Activated gamma-delta T cell (primary cell): Measurements from ENCODE around the gene TSPAN11.
"Not testable (repeated sequence)": the region's sequence is repeated elsewhere in the genome, so short reads cannot be mapped to it uniquely, and the experiment has no call there.

Source experiments
- DNase-seq: peaks from one replicate; lab custom pipeline; 2025; lab: John Stamatoyannopoulos, UW

Gene TSPAN11

DNA sequence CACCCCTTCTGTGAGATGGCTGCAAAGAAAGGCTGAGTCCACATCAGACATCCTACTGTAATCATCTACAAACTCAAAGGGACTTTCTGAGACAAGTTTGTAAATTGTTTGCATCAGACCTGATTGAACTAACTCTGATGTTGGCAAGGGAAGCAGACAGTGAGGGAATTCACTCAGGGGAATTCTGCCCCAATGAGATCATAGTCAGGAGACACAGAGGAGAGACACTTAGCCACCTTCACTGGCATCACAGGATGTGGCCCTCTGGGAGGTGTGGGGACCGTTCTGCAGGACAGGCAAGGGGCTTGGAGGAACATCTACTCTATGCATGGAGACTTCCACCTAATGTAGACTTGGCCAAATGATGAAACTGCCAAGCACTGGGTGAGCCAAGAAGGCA is 76.5 kb downstream of the TSPAN11 start:
- no peak for DNase-seq

DNA sequence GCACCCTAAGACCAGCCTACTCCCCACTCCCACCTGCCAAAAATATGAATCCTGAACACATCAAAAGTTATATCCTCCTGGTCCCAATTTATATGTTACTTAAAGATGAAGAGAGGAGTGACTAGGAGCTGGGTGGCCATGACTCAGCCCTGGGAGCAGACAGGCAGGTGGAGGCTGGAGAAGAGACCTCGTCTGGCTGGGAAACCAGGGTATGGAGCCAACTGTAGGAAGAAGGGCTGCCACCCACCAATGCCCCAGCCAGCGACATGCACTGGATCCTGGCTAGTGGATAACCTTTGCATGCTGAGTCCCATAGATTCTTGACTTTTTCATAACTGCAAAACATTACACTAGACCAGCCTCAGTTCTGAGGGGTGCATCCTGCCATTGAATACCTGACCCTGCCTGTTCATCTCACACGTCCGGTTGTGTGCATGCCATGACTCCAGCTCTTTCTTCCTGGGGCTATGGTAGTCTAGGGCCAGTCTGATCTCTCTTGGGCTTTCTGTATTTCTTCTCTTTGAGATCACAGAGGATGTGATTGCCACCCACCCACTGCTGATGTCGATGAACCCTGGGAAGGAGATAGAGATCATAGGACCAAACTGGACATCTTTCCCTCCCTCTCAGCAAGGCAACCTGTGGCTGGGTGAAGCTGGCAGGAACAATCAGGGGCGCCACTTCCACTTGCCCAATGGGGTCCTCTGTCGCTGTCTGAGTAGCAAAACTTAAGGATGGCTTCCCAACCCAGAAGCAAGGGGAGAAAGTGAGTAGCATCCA is 77.5 kb downstream of the TSPAN11 start:
- no peak for DNase-seq

DNA sequence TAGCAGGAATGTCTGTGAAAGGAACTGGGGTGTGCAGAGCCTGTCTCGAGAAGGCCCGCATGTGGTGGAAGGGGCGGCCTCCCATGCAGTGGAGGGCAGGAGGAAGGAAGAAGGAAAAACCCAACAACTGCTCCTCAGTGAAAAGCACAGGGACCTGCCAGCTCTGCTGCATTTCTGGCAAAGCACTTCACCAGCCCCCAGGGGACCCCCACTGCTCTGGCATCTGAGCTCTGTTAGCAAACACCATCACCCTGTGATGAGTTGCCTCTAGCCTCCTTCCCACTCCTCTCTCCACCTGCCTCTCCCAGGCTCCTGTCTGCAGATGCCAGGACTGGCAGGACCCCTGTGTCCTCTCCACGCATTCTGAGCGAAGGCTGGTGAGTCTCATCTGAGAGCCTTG is 78.1 kb downstream of the TSPAN11 start:
- no peak for DNase-seq

DNA sequence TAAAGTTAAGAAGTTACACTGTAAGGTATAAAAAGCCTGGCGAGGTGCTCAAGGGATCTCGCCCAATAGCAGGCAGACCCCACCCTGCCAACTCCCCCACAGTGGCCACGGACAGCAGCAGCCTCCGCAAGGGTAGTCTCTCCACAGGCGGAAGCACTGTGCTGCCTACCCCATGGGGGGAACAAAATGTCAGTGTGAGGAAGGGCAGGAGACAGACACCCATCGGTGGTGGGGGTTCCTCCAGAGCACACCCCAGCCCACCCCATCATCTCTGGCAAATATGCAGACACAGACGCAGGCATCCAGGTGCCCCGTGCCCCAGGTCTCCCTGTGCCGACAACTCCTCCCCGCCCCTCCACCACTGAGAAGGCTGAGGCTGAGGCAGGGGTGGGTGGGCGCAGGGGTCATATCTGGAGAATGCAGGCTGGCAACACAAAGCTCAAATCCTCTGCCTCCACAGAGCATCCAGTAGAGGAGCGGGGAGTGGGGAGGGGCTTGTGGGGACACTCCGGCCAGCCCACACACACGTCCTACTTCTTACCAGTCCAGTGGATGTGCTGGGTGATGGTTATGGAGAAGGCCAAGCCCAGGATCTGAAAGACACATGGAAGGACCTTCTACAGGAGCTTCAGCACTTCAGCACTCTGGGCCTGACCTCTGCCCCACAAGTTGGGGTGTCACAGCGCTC is 78.9 kb downstream of the TSPAN11 start:
- DNase-seq, result no peak

DNA sequence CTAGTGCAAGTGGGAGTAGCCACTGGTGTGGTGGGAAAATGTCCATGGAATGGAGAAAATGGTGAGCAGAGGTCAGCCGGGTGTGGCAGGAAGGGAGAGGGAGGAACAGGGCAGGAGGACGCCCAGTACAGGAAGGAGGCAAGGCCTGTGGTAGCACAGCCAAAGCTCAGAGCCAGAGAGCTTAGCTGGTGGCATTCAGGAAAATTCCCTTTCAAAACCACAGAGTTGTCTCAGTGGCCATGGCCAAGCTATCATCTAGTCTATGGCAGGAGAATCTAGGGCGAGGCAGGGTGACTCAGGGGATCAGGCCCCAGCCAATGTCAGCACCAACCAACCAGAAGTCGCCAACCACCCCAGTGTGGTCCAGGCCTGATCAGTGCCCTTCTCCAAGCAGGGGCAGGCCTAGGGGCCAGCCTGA is 79.4 kb downstream of the TSPAN11 start:
- DNase-seq, result no peak

DNA sequence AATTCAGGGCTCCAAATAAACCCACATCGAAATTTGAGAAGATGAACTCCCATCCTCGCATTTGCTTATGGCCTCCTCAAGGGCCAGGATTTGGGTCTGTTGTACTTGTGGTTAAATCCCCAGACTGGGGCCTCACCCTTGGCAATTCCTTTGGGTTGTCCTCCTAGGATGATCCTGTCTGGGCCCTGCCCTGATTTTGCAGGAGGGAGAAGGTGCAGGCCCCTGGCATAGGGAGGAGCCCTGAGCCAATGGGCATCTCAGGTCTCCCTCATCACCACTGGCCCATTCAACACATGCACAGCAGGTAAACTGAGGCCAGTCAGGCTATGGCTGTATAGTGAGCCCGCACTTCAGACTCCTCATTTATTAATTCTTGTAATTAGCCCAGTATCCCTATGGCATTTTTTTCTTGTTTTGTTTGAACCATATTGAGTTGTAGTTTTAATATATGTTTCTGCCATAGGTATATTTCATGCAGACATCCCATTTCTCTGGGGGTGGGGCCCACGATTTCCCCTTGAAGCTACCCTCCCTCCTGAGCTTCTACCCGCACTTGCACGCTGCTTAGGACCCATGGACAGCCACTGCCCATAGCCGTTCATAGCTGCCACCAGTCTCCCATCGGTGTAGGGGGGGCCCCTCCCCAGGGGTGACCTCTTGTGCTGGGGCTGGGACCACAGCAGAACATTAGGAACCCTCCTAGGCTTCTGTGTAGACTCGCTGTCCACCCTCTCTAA is 80.0 kb downstream of the TSPAN11 start:
- no peak for DNase-seq

DNA sequence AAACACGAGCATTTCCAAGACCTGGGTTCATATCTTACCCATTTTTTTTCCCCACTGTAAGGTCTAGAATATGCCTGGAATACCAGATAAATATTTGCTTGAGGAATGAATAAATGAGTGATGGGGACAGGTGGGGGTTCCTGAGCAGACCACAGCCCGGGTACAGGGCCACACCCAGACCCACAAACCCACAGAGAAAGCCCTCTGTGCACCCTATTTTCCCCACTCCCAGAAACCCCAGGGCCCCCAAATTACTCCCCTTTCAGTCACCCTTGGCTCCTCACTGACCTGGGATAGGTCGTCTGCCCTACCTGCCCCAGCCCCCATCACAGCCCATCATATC is 80.6 kb downstream of the TSPAN11 start:
- no peak for DNase-seq

DNA sequence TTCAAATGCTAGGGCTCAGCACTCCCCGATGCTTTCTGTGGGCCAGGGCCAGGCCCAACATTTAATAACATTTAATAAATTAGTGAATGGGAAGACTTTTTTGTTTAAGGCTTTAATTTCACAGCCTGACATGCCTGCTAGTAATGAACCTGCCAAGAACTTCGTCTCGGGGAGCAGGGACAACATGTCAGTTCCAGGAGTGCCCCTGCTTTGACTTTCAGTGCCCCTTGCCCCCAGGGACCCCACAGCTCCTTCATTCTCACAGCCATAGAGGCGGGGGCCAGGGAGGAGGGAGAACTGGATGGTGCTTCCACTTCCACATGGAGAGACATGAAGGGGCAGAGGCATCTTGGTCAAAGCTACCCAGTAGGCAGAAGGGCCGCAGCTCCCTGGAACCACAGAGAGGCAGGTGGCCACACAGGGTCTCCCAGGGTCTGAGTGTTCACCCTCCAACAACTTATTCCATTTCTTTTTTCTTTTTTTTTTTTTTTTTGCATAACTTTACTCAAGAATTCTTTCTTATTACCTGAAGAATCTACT is 81.2 kb downstream of the TSPAN11 start:
- no peak for DNase-seq

DNA sequence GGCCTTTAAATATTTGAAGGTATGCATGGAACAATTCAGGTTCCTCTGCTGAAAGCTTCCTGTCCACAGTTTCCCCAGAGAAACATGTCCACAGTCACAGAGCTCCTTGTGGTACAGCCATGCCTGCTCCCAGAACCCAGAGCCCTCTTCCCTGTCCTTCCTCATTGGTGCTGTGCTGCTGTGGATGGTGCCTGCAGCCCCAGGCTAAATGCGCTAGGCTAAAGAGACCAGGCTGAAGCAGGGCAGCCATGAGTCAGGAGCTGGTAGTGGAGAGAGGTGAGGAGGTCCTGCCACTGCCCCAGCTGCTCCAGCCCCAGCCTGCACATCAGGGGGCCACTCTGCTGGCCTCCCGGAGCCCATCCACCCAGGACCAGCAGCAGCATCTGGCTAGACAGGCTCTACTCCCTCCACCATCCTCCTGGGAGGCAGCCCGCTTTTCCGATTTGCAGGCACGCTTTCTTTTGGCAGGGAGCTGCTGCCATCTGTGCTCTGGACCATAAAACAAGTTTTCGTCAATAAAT is 81.8 kb downstream of the TSPAN11 start:
- no peak for DNase-seq

DNA sequence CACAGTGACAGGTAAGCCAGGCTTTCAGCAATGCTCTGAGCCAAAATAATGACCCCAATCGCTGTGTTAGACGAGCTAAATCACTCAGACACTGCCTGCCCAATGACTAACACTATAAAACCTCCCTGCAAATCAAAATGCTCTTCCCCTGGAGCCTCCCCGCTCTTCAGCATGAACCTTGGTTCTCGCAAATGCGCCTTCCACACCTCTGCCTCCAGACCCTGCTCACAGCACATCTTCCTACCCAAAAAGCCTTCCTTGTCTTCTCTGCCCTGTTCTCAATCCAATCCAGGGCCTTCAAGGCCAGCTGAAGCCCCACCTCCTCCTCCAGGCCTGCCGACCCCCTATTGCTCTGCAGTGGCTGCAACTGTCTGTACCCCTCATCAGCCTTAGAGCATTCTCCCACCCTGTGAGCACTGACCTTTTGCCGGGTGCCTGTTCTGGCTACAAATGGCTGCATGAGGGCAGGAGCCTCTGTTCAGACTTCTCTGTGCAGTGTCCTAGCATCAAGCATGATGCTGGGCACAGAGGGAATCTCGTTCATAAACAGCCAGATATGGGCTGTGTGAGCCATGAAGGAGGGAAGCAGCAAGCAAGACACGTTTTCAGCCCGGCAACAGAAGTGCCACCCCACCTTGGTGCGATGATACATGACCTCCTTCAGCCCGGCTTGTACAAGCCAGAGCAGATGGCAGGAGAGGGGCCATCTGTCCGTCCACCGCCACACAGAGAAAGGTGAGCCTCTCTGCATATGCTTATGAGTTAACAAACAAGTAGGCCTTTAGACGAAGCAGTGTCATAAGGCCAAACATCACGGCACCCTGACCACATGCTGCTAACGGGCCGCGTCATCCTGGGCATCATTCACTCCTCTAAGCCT is 82.7 kb downstream of the TSPAN11 start:
- no peak for DNase-seq

DNA sequence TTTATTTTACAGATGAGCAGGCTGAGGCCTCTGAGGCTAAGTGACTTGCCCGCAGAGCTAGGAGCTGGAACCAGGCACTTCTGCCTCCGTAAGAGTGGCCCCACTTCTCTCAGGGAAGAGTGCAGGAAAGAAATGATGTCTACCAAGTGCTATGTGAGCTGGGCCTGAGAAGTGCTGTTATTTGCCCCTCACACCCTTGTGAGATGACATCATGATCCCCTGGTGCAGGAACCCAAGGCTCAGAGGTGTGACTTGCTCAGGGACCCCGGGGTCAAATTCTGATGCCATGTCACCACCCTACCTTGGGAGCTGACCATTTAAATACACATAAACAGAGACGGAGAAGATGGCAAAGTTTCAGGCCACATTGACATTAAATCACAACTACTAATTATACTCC is 83.4 kb downstream of the TSPAN11 start:
- DNase-seq, result no peak

DNA sequence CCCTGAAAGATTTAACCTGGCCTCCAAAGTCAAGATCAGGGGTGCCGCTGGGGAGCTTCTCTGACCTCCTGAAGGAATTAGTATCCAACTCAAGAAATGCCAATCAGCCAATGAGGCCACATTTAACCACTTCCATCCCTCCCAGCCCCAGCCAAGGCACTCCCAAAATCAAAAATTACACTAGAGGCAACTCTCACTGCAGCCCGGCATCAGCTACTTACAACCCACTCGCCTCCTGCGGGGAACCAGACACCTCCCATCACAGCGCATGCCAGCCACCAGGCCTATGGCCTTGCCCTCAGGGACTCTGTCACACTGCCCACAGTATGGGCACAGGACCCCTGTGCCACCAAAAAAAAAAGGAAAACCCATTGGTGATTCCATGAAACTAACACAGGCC is 84.8 kb downstream of the TSPAN11 start:
- DNase-seq, result no peak

DNA sequence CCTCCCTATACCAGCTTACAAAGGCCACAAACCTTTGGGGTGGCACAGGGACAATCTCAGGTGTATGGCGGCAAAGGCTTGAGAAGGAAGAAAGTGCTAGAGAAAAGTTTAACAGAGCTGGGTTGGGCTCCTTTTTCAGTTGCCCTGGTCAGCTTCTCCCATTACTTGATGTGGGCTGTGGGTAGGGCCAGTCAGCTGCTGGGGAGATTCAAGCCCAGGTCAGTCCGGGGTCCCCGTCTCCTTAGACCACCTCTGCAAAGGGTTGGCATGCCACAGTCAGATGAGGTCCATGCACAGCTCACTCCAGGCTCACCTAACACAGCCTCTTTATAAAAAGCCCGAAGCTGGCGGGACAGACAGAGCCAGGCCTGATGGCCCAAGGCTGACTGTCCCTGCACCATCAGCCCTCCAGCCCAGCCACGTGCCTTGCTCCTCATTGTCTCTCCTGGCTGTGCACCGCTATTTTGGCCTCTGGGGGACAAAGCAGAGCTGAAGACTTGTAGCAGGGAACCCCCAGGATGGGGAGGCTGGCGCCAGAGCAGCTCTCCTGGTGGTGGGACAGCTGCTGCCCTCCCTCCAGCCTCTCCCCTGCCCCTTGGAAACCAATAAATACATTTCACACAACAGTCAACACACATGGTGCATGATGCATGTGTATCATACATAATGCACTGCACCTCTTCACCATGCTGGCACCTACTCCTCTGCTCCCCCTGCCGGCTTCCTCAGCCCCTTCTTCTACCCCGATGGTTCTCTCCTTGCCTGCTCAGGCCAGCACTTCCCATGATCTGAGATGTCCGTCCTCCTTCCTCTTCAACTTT is 85.4 kb downstream of the TSPAN11 start:
- no peak for DNase-seq

DNA sequence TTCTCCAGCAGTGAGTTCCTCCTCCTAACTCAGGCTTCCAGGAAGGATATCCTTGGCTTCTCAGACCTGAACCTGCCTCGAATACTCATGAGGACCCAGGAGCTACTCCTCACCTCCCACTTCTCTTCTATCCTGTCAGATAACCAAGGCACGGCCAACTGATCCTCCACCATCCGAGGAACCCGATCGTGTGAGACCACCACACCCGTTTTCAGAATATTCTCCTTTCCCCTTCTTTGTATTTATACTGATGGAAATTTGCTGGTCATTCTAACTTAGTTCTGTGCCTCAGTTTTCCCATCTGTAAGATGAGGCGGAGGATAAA is 86.0 kb downstream of the TSPAN11 start:
- not testable (repeated sequence) for DNase-seq

DNA sequence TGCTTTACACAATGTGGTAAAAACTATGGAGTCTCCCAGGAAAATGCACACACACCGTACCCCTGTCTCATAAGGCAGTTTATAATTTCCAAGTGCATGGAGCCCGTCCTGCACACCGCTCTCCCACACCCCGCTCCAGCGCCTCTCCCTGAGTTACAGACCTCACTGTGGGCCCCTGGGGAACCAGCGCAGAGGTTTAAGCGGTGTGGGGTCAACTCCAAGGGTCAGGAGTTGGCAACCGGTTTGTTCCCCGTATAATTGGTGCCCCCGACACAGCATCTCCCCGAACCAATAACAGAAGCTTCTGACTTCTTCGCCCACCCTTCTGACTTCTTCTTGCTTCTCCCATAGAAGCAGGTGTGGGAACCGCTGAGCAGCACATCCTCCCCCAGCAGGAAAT is 88.7 kb downstream of the TSPAN11 start:
- DNase-seq, result no peak

DNA sequence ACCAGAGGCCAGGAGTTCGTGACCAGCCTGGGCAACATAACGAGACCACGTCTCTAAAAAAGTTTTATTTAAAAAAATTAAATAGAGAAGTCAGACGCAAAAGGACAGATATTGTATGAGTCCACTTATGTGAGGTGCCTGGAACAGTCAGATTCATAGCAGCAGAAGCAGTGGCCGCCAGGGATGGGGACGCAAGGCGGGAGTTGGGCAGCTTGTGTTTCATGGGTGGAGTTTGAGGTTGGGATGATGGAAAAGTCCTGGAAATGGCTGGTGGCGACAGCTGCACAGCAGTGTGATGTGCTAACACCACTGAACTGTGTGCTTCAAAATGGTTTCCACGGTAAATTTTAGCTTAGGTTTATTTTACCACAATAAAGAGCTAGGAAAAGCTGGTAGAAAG is 89.5 kb downstream of the TSPAN11 start:
- DNase-seq, result no peak

DNA sequence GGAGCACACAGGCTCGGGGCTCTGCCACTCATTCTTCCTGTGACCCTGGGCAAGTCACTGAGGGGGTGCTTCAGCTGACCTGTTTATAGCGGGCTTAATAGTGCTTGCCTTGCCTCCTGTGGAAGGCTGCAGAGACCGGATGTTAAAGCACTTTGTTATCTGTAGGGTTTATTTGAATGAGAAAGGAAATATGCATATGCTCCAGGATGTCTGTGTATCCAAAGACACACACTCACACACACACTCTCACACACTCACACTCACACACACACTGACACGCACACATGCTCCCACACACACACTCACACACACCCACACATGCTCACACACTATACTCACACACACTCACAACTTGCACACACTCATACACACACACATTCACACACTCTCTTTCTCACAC is 91.0 kb downstream of the TSPAN11 start:
- no peak for DNase-seq

DNA sequence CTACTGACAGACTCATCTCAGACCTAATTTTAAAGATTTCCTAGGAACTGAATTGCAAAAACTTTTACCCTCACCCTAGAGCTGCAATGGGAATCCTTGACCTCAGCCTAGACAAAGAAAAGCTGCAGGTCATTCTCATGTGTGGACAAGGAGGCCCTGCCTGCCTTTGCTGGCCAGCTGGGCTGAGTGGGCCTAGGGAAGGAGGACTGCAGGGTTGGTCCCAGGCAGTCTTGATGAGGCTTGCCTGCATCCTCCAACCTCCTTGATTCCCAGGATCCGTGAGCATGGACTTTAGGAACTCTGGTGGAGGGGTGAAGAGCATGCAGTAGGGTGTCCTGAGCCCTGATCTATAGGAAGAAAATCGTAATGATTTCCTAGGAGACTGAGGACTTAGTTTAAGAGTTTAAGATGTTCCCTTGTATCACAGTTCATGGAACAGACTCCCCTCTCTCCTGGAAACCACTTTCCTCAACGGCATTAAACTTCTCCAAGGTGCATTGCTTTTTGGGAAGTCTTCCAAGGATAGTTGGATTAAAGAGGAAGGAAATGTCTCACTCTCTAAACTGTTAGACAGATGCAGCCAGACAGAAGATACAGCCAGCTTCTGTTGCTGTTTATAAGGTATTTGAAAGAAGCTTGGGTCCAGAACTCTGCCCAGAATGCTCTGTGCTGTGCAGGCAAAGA is 91.7 kb downstream of the TSPAN11 start:
- no peak for DNase-seq

DNA sequence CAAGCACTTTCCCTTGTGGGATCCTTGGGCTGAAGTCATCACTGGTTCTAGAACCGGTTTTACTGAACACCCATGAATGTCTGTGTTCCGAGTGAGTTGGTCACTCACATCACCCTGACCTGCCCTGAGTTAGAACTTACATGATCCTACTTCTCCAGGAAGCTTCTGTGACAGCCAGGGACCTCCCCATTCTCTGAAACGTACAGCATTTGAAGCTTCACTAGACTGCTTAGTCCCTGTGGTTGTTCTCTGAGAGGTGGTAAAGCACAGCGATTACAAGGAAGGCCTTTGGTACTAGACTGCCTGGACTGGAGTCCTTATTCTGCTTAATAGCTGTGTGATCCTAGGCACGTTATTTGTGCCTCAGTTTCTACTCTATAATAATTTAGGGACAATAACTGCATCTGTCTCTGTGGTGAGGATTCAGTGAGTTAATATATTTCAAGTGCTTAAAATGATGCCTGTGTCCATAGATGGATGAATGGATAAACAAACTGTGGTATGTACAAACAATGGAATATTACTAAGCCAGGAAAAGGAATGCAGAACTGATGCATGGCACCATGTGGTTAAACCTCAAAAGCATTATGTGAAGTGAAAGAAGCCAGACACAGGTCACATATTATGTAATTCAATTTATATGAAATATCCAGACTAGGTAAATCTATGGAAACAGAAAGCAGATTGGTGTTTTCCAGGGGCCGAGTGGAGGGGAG is 92.4 kb downstream of the TSPAN11 start:
- DNase-seq, result no peak

DNA sequence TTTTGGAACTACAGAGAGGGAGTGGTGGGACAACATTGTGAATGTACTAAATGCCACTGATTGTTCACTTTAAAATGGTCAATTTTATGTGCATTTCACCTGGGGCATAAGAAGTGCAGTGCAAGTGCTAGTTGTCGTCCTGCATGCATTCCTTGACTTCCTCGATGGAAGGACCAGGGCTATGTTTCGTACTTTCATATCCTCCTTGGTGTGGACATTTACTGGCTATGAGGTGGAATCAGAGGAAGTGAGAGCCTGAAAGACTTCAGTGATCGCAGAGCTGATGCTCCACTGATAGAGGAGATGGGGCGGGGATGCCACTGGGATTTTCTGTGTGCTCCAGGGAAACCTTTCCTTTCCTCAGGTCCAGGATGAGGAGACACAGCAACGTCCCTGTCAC is 93.0 kb downstream of the TSPAN11 start:
- DNase-seq, result no peak
